Ectodermal cell (in vitro differentiated cells): ENCODE results near the gene ELOVL7.
"Not testable (repeated sequence)": the region's sequence is repeated elsewhere in the genome, so short reads cannot be mapped to it uniquely, and the experiment has no call there.

Experiments used
- H3K27ac ChIP-seq: 2 replicates; pipeline ENCODE4 v1.7.0; 2013; ENCODE audit warnings: mild to moderate bottlenecking, low read depth, low read length; ENCODE audit not compliant: insufficient read depth, poor library complexity, severe bottlenecking
- H3K27me3 ChIP-seq: 2 replicates; pipeline ENCODE4 v1.7.0; 2013; ENCODE audit warnings: mild to moderate bottlenecking, low read length; ENCODE audit not compliant: insufficient read depth, control insufficient read depth, poor library complexity, severe bottlenecking
- H3K36me3 ChIP-seq: one replicate; pipeline ENCODE4 v1.7.0; 2013; ENCODE audit warnings: low read length; ENCODE audit not compliant: control insufficient read depth, insufficient read depth
- H3K4me1 ChIP-seq: one replicate; pipeline ENCODE4 v1.7.0; 2013; ENCODE audit warnings: low read length; ENCODE audit not compliant: control insufficient read depth, insufficient read depth
- H3K4me3 ChIP-seq: 2 replicates; pipeline ENCODE4 v1.7.0; 2013; ENCODE audit warnings: low read depth, low read length, control low read depth; ENCODE audit not compliant: insufficient read depth
- H3K9me3 ChIP-seq: 2 replicates; pipeline ENCODE4 v1.7.0; 2013; ENCODE audit warnings: mild to moderate bottlenecking, low read length, moderate library complexity; ENCODE audit not compliant: control insufficient read depth
- WGBS, 2 experiments: methylation state at CpG; one replicate each; pipeline ENCODE4 v1.1.7; 2013; ENCODE audit warnings: missing lambda C conversion rate in 2 of 2; 5-methylcytosine and 5-hydroxymethylcytosine counted together

The ELOVL7 gene

GRCh38 chr5:60833520-60833919 lies 10.5 kb downstream of the ELOVL7 start:
- Histone ChIP-seq H3K36me3 (no peaks in the 10 kb centered on the region), H3K4me1 (no peaks in the 10 kb centered on the region), H3K27me3 (no peaks in the 10 kb centered on the region), H3K4me3 (no peak overlapping the region), H3K9me3 (no peaks in the 10 kb centered on the region), H3K27ac (no peak overlapping the region)

GRCh38 chr5:60830581-60831127 lies 13.4 kb downstream of the ELOVL7 start:
- no peaks in the 10 kb centered on the region for H3K27me3 ChIP-seq
- no peaks in the 10 kb centered on the region for H3K4me1 ChIP-seq
- no peak overlapping the region for H3K4me3 ChIP-seq
- no peaks in the 10 kb centered on the region for H3K36me3 ChIP-seq
- H3K9me3 ChIP-seq = no peaks in the 10 kb centered on the region
- H3K27ac ChIP-seq = no peak overlapping the region

GRCh38 chr5:60829490-60830266 lies 14.4 kb downstream of the ELOVL7 start:
- Histone ChIP-seq H3K9me3 (no peaks in the 10 kb centered on the region), H3K27me3 (no peaks in the 10 kb centered on the region), H3K4me1 (no peaks in the 10 kb centered on the region), H3K27ac (no peak overlapping the region), H3K36me3 (no peaks in the 10 kb centered on the region), H3K4me3 (no peak overlapping the region)
- WGBS, 2 experiments = 84% methylated on average over 2 of the region's 2 CpGs

GRCh38 chr5:60827201-60827600 lies 16.9 kb downstream of the ELOVL7 start:
- H3K27me3 ChIP-seq = no peaks in the 10 kb centered on the region
- H3K27ac ChIP-seq = no peak overlapping the region
- H3K4me3 ChIP-seq = no peak overlapping the region
- WGBS, 2 experiments = no CpG with 5 or more reads among the region's 1 CpG
- H3K36me3 ChIP-seq = no peaks in the 10 kb centered on the region
- no peaks in the 10 kb centered on the region for H3K4me1 ChIP-seq
- H3K9me3 ChIP-seq = no peaks in the 10 kb centered on the region

- Histone ChIP-seq H3K27me3 (no peaks in the 10 kb centered on the region), H3K27ac (no peak overlapping the region), H3K9me3 (no peaks in the 10 kb centered on the region), H3K4me3 (no peak overlapping the region), H3K4me1 (no peaks in the 10 kb centered on the region), H3K36me3 (no peaks in the 10 kb centered on the region)
These were observed 17.4 kb downstream of the ELOVL7 start for GRCh38 chr5:60826653-60827052.

- no peak overlapping the region for H3K27ac ChIP-seq
- 95% methylated on average over 1 of the region's 1 CpG for WGBS, 2 experiments
- no peaks in the 10 kb centered on the region for H3K9me3 ChIP-seq
- no peak overlapping the region for H3K4me3 ChIP-seq
- H3K4me1 ChIP-seq = no peaks in the 10 kb centered on the region
- no peaks in the 10 kb centered on the region for H3K36me3 ChIP-seq
- no peaks in the 10 kb centered on the region for H3K27me3 ChIP-seq
These were observed 20.5 kb downstream of the ELOVL7 start for GRCh38 chr5:60823574-60823973.

- 93 to 100% methylated on average over 2 of the region's 2 CpGs for WGBS, 2 experiments
- Histone ChIP-seq H3K27me3 (no peaks in the 10 kb centered on the region), H3K9me3 (no peaks in the 10 kb centered on the region), H3K27ac (no peak overlapping the region), H3K4me1 (no peaks in the 10 kb centered on the region), H3K4me3 (no peak overlapping the region), H3K36me3 (no peaks in the 10 kb centered on the region)
These were observed 21.8 kb downstream of the ELOVL7 start for GRCh38 chr5:60822285-60822556.

- no peak overlapping the region for H3K4me3 ChIP-seq
- 88 to 93% methylated on average over 4 of the region's 4 CpGs for WGBS, 2 experiments
- H3K9me3 ChIP-seq = no peaks in the 10 kb centered on the region
- H3K27ac ChIP-seq = no peak overlapping the region
- no peaks in the 10 kb centered on the region for H3K36me3 ChIP-seq
- H3K4me1 ChIP-seq = no peaks in the 10 kb centered on the region
- no peaks in the 10 kb centered on the region for H3K27me3 ChIP-seq
These were observed 22.4 kb downstream of the ELOVL7 start for GRCh38 chr5:60821488-60822284.

GRCh38 chr5:60820593-60821487 lies 23.2 kb downstream of the ELOVL7 start:
- Histone ChIP-seq H3K27me3 (no peaks in the 10 kb centered on the region), H3K36me3 (no peaks in the 10 kb centered on the region), H3K9me3 (no peaks in the 10 kb centered on the region), H3K27ac (no peak overlapping the region), H3K4me1 (no peaks in the 10 kb centered on the region), H3K4me3 (no peak overlapping the region)
- 88% methylated on average over 9 of the region's 9 CpGs for WGBS, 2 experiments

GRCh38 chr5:60816138-60816537 lies 27.9 kb downstream of the ELOVL7 start:
- H3K27me3 ChIP-seq = not testable (repeated sequence)

More at GRCh38 chr5:60816138-60816537, 27.9 kb downstream of the ELOVL7 start:
- H3K36me3 ChIP-seq, H3K27ac ChIP-seq, H3K4me3 ChIP-seq, H3K4me1 ChIP-seq, H3K9me3 ChIP-seq: not testable (repeated sequence)
- 93 to 97% methylated on average over 4 of the region's 5 CpGs for WGBS, 2 experiments
